CD4-positive, alpha-beta T cell (primary cell): Measurements from ENCODE around the gene IGFL3. TPM values are rescaled to one million over a fixed set of nuclear protein-coding genes. Genes with fewer than 3 reads are reported as not detected.
"Not testable (repeated sequence)": the region's sequence is repeated elsewhere in the genome, so short reads cannot be mapped to it uniquely, and the experiment has no call there.

ENCODE experiments used
- ATAC-seq: fragments of 200-7000 bp; cut with Tn5 transposase; one replicate; pipeline ENCODE4 v1.10.0; 2022; ENCODE audit warnings: mild to moderate bottlenecking; ENCODE audit not compliant: poor library complexity
- CTCF ChIA-PET: fragments of 350-600 bp; sonication (Branson Sonifier 250); formaldehyde crosslinking; loops from one replicate; lab custom pipeline; 2021; ENCODE audit warnings: antibody characterized with exemption, inconsistent platforms; lab: Charles Lee
- POLR2A ChIA-PET: fragments of 350-600 bp; sonication (Branson Sonifier 250); formaldehyde crosslinking; loops from one replicate; lab custom pipeline; 2021; ENCODE audit warnings: antibody characterized with exemption, inconsistent platforms; lab: Charles Lee
- DNase-seq, 14 experiments: peaks; one replicate each; pipeline ENCODE4 v3.0.0-alpha.2; 2013 to 2020; ENCODE audit warnings: mixed read lengths in 2 of 14
- H3K27ac ChIP-seq, 2 donors: one replicate each; pipeline versions ENCODE4 v1.5.1 to v1.7.0; 2013; ENCODE audit warnings: low read length in 2 of 2, low read depth in 1 of 2, mild to moderate bottlenecking in 1 of 2
- H3K27me3 ChIP-seq, 2 experiments: 1 replicate in 1 of 2; 2 replicates in 1 of 2; pipeline versions ENCODE4 v1.6.1 to v1.7.0; 2013; ENCODE audit warnings: low read length in 2 of 2, control low read depth in 1 of 2, mild to moderate bottlenecking in 1 of 2, moderate library complexity in 1 of 2; ENCODE audit not compliant: insufficient read depth in 2 of 2, control insufficient read depth in 1 of 2
- H3K36me3 ChIP-seq: one replicate; pipeline ENCODE4 v1.6.1; 2013; ENCODE audit warnings: low read length, control low read depth; ENCODE audit not compliant: insufficient read depth
- H3K4me1 ChIP-seq: one replicate; pipeline ENCODE4 v1.6.1; 2013; ENCODE audit warnings: low read length, control low read depth; ENCODE audit not compliant: insufficient read depth
- H3K4me3 ChIP-seq: one replicate; pipeline ENCODE4 v1.5.1; 2013; ENCODE audit warnings: mild to moderate bottlenecking, low read length, moderate library complexity
- H3K9me3 ChIP-seq, 2 experiments: 1 replicate in 1 of 2; 2 replicates in 1 of 2; pipeline versions ENCODE4 v1.6.1 to v1.7.0; 2013; ENCODE audit warnings: low read length in 2 of 2, mild to moderate bottlenecking in 2 of 2, control low read depth in 1 of 2, moderate library complexity in 1 of 2; ENCODE audit not compliant: control insufficient read depth in 1 of 2, insufficient read depth in 1 of 2
- H3K27ac Mint-ChIP-seq: one replicate; pipeline ENCODE4 v1.8.0; 2020; ENCODE audit warnings: mixed read lengths
- H3K27me3 Mint-ChIP-seq: one replicate; pipeline ENCODE4 v1.8.0; 2021; ENCODE audit warnings: mixed read lengths
- H3K36me3 Mint-ChIP-seq: one replicate; pipeline ENCODE4 v1.8.0; 2021; ENCODE audit warnings: low read depth, mixed read lengths
- H3K4me1 Mint-ChIP-seq: one replicate; pipeline ENCODE4 v1.8.0; 2021; ENCODE audit warnings: low read depth, mixed read lengths
- H3K4me3 Mint-ChIP-seq: one replicate; pipeline ENCODE4 v1.8.0; 2020; ENCODE audit warnings: mild to moderate bottlenecking, mixed read lengths
- H3K9me3 Mint-ChIP-seq: one replicate; pipeline ENCODE4 v1.8.0; 2020; ENCODE audit warnings: mixed read lengths
- intact Hi-C, 2 experiments: fragments of 100-400 bp; cut with DNase I in 1 of 2; cut with micrococcal nuclease in 1 of 2; formaldehyde crosslinking; loops; one replicate each; pipeline versions ENCODE4 v1.15.1 to v1.9.0; 2023 to 2025; cut with DNase I, micrococcal nuclease
- polyA plus RNA-seq, 2 donors: library from polyadenylated mRNA; unstranded; fragments of 120-200 nt; gene quantifications; one replicate each; pipeline ENCODE4 v1.2.1, GENCODE V29; 2013
- total RNA-seq, 174 experiments: library from RNA in 2 of 174; stranded (reverse) in 2 of 174; gene quantifications; one replicate each; pipeline ENCODE4 v1.2.3 and lab custom pipeline; 2021 to 2026
- TF ChIP-seq, protein P1 (sequence below): fragments of 200-600 bp; IDR thresholded peaks from one replicate; pipeline ENCODE4 v1.8.0; 2022; ENCODE audit warnings: antibody characterized with exemption, mild to moderate bottlenecking

The IGFL3 gene
- total RNA-seq: not detected
- polyA plus RNA-seq (2013, experiment 1 of 2): not detected
- polyA plus RNA-seq (2013, experiment 2 of 2): not detected
- total RNA-seq (lab: John Stamatoyannopoulos, UW): 0 to 0.06 (median 0) reads per million in 172 experiments

DNA sequence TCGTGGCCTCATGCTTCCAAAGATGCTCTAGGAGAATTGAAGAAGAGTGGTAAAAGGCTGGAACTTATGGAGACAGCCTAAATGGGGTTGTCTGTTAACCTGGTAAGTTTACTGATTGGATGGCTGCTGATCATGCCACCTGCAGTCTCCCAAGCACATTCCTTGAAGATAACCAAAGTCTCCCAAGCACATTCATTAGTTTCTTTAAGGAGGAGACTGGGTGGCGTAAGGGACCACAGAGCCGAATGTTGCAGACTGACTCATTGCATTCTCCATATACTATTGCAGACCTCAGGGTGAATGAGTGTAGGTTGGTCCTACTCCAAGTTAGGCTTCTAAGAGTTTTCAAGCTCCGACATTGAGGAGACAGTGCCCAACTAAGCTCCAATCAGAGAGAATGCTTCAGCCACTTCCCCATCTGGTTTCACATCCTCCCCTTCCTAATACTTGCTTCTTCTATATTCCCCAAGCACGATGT, at the start of gene IGFL3:
TSS of gene IGFL3 (minus strand) at position 51 of the 478 bp plus-strand sequence. CDS start at position 12, 39 bp downstream.
- H3K36me3 Mint-ChIP-seq: no peaks in the 10 kb centered on the region
- no peak within 1 kb of the TSS for H3K4me3 ChIP-seq
- ChIA-PET POLR2A (no interaction called here), CTCF (no interaction called here)
- DNase-seq: no peak
- no peaks in the 10 kb centered on the region for H3K4me1 ChIP-seq
- H3K36me3 ChIP-seq: no peaks in the 10 kb centered on the region
- H3K27ac Mint-ChIP-seq: no peak within 1 kb of the TSS
- H3K27me3 ChIP-seq: peaks cover 2 to 33% of the 10 kb centered on the region in 2 experiments
- intact Hi-C loops: no loop called here
- H3K4me1 Mint-ChIP-seq: no peaks in the 10 kb centered on the region
- no peak within 1 kb of the TSS for H3K4me3 Mint-ChIP-seq
- TF ChIP-seq, protein P1, sequence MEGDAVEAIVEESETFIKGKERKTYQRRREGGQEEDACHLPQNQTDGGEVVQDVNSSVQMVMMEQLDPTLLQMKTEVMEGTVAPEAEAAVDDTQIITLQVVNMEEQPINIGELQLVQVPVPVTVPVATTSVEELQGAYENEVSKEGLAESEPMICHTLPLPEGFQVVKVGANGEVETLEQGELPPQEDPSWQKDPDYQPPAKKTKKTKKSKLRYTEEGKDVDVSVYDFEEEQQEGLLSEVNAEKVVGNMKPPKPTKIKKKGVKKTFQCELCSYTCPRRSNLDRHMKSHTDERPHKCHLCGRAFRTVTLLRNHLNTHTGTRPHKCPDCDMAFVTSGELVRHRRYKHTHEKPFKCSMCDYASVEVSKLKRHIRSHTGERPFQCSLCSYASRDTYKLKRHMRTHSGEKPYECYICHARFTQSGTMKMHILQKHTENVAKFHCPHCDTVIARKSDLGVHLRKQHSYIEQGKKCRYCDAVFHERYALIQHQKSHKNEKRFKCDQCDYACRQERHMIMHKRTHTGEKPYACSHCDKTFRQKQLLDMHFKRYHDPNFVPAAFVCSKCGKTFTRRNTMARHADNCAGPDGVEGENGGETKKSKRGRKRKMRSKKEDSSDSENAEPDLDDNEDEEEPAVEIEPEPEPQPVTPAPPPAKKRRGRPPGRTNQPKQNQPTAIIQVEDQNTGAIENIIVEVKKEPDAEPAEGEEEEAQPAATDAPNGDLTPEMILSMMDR: no peak
- H3K9me3 ChIP-seq: no peaks in the 10 kb centered on the region
- H3K9me3 Mint-ChIP-seq: no peaks in the 10 kb centered on the region
- no peak for ATAC-seq
- peaks cover 66% of the 10 kb centered on the region for H3K27me3 Mint-ChIP-seq
- H3K27ac ChIP-seq: no peak within 1 kb of the TSS

DNA sequence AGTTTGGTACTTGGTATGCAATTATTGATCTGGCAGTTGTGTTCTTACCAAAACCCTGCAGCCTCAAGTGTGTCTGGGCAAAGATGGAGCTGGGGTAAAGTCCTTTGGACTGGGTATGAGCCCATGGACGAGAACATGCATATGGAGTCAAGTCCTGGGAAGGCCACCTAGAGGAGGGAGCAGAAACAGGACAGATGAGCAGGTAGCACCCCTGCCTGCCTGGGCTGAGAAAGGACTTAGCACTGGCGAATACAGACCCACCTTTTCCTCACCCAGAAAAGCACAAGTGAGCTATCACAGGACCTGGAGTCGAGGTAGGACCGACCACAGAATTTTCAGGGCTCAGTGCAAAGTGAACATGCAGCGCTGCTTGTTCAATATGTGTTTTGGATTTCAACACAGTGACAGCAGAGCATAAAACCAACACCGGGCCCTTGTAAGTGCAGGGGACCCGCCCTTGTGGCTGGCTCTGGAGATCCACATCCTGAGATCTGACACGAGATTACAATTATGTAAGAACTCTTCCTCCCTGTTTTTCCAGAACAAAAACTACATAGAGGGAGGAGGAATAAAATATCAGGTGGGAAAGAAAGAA, 49.5 kb upstream of the IGFL3 start:
- H3K9me3 Mint-ChIP-seq: peaks cover 12% of the 10 kb centered on the region
- H3K27ac ChIP-seq: no peak overlapping the region
- H3K4me1 ChIP-seq: no peaks in the 10 kb centered on the region
- DNase-seq (no peak), ATAC-seq (no peak)
- H3K4me3 ChIP-seq: no peak overlapping the region
- no peaks in the 10 kb centered on the region for H3K36me3 Mint-ChIP-seq
- CTCF ChIA-PET: no interaction called here
- H3K27me3 Mint-ChIP-seq: peaks cover 63% of the 10 kb centered on the region
- H3K27ac Mint-ChIP-seq: no peak overlapping the region
- H3K4me1 Mint-ChIP-seq: no peaks in the 10 kb centered on the region
- H3K9me3 ChIP-seq: peaks cover 0 to 8% of the 10 kb centered on the region in 2 experiments
- TF ChIP-seq, protein P1: no peak
- no peaks in the 10 kb centered on the region for H3K36me3 ChIP-seq
- POLR2A ChIA-PET: no interaction called here
- intact Hi-C loops: loop anchor here in 1 of 2 experiments (10.0 kb wide), 1 partner anchor 129 kb away; the partner anchor contains the start of gene IGFL4
- H3K4me3 Mint-ChIP-seq: no peak overlapping the region
- H3K27me3 ChIP-seq: peaks cover 4 to 9% of the 10 kb centered on the region in 2 experiments

DNA sequence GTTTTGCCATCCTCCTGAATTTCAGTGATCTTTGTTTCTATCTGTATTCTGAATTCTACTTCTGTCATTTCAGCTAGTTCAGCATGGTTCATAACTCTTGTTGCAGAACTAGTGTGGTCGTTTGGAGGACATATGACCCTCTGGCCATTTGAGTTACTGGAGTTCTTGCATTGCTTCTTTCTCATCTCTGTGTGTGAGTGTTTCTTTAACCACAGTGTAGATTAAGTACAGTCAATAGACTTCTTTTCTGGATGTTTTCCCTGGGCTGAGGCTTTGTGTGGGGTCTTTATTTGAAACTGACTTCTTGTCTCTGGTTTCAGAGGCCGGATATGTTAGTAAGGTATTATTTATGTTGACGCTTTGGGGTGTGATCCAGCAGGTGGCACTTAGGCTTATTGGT, 38.2 kb upstream of the IGFL3 start:
- TF ChIP-seq, protein P1: no peak
- Histone ChIP-seq H3K27ac (no peak overlapping the region), H3K36me3 (no peaks in the 10 kb centered on the region), H3K27me3 (peaks cover 5 to 11% of the 10 kb centered on the region in 2 experiments), H3K9me3 (peaks cover 10 to 12% of the 10 kb centered on the region in 2 experiments), H3K4me3 (no peak overlapping the region), H3K4me1 (no peaks in the 10 kb centered on the region)
- Mint-ChIP-seq H3K27me3 (peaks cover 83% of the 10 kb centered on the region), H3K9me3 (peaks cover 13% of the 10 kb centered on the region), H3K4me3 (no peak overlapping the region), H3K27ac (no peak overlapping the region), H3K4me1 (no peaks in the 10 kb centered on the region), H3K36me3 (no peaks in the 10 kb centered on the region)
- intact Hi-C loops: no loop called here
- ATAC-seq (no peak), DNase-seq (no peak)
- POLR2A ChIA-PET: no interaction called here
- CTCF ChIA-PET: no interaction called here

DNA sequence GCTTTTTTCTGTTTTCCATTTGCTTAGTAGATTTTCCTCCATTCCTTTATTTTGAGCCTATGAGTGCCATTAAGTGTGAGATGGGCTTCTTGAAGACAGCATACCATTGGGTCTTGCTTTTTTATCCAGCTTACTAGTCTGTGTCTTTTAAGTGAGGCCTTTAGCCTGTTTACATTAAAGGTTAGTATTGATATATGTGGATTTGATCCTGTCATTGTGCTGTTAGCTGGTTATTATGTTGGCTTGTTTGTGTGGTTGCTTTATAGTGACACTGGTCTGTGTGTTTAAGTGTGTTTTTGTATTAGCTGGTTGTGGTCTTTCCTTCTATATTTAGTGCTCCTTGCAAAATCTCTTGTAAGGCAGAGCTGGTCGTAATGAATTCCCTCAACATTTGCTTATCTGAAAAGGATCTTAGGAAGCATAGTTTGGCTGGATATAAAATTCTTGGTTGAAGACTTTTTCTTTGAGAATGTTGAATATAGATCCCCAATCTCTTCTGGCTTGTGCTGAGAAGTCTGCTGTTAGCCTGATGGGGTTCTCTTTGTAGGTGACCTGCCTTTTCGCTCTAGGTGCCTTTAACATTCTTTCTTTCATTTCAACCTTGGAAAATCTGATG, 37.3 kb upstream of the IGFL3 start:
- ATAC-seq, H3K4me1 ChIP-seq, H3K36me3 ChIP-seq, POLR2A ChIA-PET, H3K4me1 Mint-ChIP-seq, CTCF ChIA-PET, intact Hi-C loops, H3K36me3 Mint-ChIP-seq, H3K4me3 ChIP-seq, DNase-seq, H3K4me3 Mint-ChIP-seq, H3K27ac Mint-ChIP-seq, H3K27ac ChIP-seq: not testable (repeated sequence)
- peaks cover 9 to 11% of the 10 kb centered on the region in 2 experiments for H3K27me3 ChIP-seq
- H3K27me3 Mint-ChIP-seq: peaks cover 79% of the 10 kb centered on the region
- H3K9me3 Mint-ChIP-seq: peaks cover 13% of the 10 kb centered on the region
- peaks cover 10 to 12% of the 10 kb centered on the region in 2 experiments for H3K9me3 ChIP-seq
